Omental fat pad (tissue), 4 donors: Measurements from ENCODE around the gene NTN4. TPM values are rescaled to one million over a fixed set of nuclear protein-coding genes. Genes with fewer than 3 reads are reported as not detected.

Experiments
- ATAC-seq: fragments of 150-250 bp; one replicate; pipeline ENCODE4 v1.9.1; 2016; ENCODE audit warnings: mild to moderate bottlenecking, moderate library complexity; ENCODE audit not compliant: low FRiP score
- DNase-seq: peaks from one replicate; pipeline ENCODE4 v3.0.0-alpha.2; 2019; ENCODE audit warnings: low spot score
- total RNA-seq, 4 donors: library from RNA; depleted of rRNA; stranded (reverse); fragments of >200 nt; gene quantifications; one replicate each; pipeline ENCODE4 v1.1.0, GENCODE V29; 2016
- TF ChIP-seq, protein P1 (sequence below), 3 donors: fragments of 450-650 bp; IDR thresholded peaks; one replicate each; pipeline ENCODE4 v1.5.1; 2016 to 2017; ENCODE audit warnings: antibody characterized with exemption in 3 of 3, mild to moderate bottlenecking in 3 of 3, moderate library complexity in 2 of 3

Gene NTN4
- total RNA-seq, 4 donors from 2014 or later: 12.2 to 55.2 (median 15.0) TPM

DNA sequence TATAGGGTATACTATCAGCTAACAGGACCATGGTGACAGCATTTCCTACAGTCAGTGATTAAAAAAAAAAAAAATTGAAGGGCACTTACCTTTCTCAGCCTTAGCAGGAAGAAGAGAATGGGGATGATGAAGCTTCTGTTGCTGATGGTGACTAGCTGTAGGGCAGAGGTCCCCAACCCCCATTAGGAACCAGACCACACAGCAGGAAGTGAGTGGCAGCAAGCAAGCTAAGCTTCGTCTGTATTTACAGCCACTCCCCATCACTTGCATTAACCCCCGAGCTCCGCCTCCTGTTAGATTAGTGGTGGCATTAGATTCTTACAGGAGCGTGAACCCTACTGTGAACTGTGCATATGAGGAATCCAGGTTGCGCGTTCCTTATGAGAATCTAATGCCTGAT lies 148.0 kb downstream of the NTN4 start:
- TF ChIP-seq, protein P1, sequence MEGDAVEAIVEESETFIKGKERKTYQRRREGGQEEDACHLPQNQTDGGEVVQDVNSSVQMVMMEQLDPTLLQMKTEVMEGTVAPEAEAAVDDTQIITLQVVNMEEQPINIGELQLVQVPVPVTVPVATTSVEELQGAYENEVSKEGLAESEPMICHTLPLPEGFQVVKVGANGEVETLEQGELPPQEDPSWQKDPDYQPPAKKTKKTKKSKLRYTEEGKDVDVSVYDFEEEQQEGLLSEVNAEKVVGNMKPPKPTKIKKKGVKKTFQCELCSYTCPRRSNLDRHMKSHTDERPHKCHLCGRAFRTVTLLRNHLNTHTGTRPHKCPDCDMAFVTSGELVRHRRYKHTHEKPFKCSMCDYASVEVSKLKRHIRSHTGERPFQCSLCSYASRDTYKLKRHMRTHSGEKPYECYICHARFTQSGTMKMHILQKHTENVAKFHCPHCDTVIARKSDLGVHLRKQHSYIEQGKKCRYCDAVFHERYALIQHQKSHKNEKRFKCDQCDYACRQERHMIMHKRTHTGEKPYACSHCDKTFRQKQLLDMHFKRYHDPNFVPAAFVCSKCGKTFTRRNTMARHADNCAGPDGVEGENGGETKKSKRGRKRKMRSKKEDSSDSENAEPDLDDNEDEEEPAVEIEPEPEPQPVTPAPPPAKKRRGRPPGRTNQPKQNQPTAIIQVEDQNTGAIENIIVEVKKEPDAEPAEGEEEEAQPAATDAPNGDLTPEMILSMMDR (IDR thresholded peaks at IDR 0.05): no peak
- DNase-seq (no peak), ATAC-seq (no peak)

- TF ChIP-seq, protein P1 (IDR thresholded peaks at IDR 0.05): no peak
- no peak for DNase-seq
- ATAC-seq: no peak
These were observed 149.1 kb downstream of the NTN4 start for GRCh38 chr12:95641299-95641952.

GRCh38 chr12:95640516-95640915 lies 150.0 kb downstream of the NTN4 start:
- TF ChIP-seq, protein P1 (IDR thresholded peaks at IDR 0.05): no peak
- ATAC-seq: no peak

DNA sequence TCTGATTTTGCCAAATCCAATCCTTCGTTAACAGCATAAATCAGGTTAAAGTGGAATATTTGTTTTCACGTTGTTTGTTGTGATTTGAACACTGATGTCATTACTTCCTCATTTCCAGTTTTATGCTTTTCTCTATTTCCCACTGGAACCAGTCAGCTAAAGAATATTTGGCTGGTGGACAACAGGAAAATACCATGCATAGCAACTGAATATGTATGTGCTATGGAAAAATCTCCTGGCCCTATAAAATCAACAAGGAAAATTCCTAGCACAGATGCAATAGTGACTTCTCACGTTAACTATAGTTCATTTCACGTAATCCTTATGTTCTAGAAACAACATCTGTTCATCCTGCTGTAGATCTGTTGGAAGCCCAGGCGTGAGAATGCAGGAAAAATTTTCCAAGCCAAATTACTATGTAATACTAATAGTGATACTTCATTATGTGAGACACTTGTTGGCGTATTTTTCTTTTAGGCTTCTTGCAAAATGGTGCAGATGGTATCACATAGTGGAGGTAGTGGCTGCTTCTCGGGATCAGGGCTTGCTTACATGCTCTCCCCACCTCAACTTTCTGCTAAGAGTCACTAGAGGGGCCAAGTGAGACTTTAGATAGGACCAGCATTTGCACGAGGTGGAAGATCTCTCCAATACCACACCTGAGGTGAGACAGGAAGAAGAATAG lies 153.0 kb downstream of the NTN4 start:
- no peak for DNase-seq
- TF ChIP-seq, protein P1 (IDR thresholded peaks at IDR 0.05): no peak
- ATAC-seq: no peak

More at GRCh38 chr12:95640516-95640915, 150.0 kb downstream of the NTN4 start:
- no peak for DNase-seq

DNA sequence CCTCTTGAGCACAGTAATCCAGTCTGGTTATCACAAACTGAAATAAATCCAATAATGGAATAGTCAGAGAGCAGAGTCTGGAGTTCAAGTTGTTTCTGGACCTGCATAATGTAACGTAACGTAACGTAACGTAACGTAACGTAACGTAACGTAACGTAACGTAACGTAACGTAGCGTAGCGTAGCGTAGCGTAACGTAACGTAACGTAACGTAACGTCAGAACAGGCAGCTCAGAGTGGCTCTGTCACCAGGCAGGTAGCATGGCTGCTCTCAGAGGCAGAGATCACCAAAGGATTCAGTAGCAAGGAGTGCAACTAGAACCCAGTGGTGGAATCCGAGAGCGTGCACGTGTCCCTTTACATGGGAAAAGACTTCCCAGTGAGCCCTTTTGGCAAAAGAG lies 153.6 kb downstream of the NTN4 start:
- no peak for ATAC-seq
- TF ChIP-seq, protein P1 (IDR thresholded peaks at IDR 0.05): no peak
- DNase-seq: no peak

DNA sequence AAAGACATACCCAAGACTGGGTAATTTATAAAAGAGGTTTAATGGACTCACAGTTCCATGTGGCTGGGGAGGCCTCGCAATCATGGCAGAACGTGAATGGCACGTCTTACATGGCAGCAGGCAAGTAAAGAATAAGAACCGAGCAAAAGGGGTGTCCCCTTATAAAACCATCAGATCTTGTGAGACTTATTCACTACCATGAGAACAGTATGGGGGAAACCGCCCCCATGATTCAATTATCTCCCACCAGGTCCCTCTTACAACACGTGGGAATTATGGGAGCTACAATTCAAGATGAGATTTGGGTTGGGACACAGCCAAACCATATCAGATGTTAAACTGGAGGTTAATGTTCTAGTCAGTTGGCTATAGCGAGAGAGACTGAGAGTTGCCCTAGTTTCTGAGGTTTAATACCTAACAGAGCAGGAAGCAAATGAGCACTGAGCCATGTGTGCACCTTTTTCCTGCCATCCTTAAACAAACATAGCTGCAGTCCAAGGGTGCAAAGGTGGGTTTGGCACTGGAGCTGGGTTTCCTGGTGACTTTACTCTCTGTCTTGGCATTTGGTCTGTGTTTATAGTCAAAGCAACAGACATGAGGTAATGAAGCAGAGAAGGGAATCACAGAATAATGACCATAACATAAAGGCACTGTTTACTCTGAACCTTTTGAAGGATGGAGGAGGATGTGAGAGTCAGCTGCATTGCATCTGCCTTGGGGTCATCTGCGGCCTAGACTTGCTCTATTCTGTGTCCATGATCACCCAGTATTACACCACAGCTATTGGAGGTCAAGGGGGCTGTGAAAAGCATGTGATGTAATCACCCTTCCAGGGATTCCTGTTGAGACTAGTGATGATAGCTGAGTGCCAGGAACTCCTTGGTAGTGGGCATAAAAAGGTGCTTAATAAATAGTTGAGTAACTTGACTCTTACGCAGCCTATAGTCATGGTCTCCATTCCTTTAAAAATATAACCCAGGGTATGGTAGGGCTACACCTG lies 155.6 kb downstream of the NTN4 start:
- TF ChIP-seq, protein P1 (IDR thresholded peaks at IDR 0.05): no peak
- ATAC-seq (no peak), DNase-seq (no peak)
